Fibroblast of villous mesenchyme (primary cell): Measurements from ENCODE around the gene JMJD1C. TPM values are rescaled to one million over a fixed set of nuclear protein-coding genes. Genes with fewer than 3 reads are reported as not detected.

Experiments used
- DNase-seq: peaks from one replicate; pipeline ENCODE4 v3.0.0-alpha.2; 2010; ENCODE audit warnings: low read depth
- H3K4me3 ChIP-seq: 2 replicates; pipeline ENCODE4 v1.5.1; 2011; ENCODE audit warnings: low read depth, mild to moderate bottlenecking, low read length
- CTCF ChIP-seq: IDR thresholded peaks from 2 replicates; pipeline ENCODE4 v1.5.1; 2012; ENCODE audit warnings: low read depth, mild to moderate bottlenecking, low read length; ENCODE audit not compliant: insufficient read depth
- total RNA-seq: library from RNA; depleted of rRNA; stranded (reverse); fragments of >200 nt; gene quantifications from 2 replicates; pipeline ENCODE4 v1.2.3, GENCODE V29; 2012

JMJD1C gene
- total RNA-seq, 1 donor = 98.4 TPM

- no peak overlapping the region for H3K4me3 ChIP-seq
- TF ChIP-seq CTCF = no peak
- no peak for DNase-seq
These were observed 204.9 kb downstream of the JMJD1C start for GRCh38 chr10:63260860-63261251.

- no peak for DNase-seq
- no peak overlapping the region for H3K4me3 ChIP-seq
- no peak for TF ChIP-seq CTCF
These were observed 205.5 kb downstream of the JMJD1C start for GRCh38 chr10:63260103-63260859.

- no peak for TF ChIP-seq CTCF
- H3K4me3 ChIP-seq = no peak overlapping the region
- peak; percentile 26 for DNase-seq
These were observed 206.7 kb downstream of the JMJD1C start for GRCh38 chr10:63258920-63259678.

GRCh38 chr10:63257778-63258177 is 208.0 kb downstream of the JMJD1C start:
- no peak for DNase-seq
- H3K4me3 ChIP-seq = no peak overlapping the region
- no peak for TF ChIP-seq CTCF

GRCh38 chr10:63256009-63256773 is 209.6 kb downstream of the JMJD1C start:
- no peak for TF ChIP-seq CTCF
- peak; percentile 60 for DNase-seq
- no peak overlapping the region for H3K4me3 ChIP-seq

- no peak for DNase-seq
- TF ChIP-seq CTCF = no peak
- H3K4me3 ChIP-seq = no peak overlapping the region
These were observed 210.5 kb downstream of the JMJD1C start for GRCh38 chr10:63255316-63255715.
